ENCODE results near the gene SHOC1. TPM values are rescaled to one million over a fixed set of nuclear protein-coding genes. Genes with fewer than 3 reads are reported as not detected.
A peak's percentile ranks its signal among the peaks of the same experiment; 100 is the strongest.

Gene SHOC1
- total and polyA plus RNA-seq, 2 experiments from 2014 or later, result 0.12 TPM; not detected in 1

DNA sequence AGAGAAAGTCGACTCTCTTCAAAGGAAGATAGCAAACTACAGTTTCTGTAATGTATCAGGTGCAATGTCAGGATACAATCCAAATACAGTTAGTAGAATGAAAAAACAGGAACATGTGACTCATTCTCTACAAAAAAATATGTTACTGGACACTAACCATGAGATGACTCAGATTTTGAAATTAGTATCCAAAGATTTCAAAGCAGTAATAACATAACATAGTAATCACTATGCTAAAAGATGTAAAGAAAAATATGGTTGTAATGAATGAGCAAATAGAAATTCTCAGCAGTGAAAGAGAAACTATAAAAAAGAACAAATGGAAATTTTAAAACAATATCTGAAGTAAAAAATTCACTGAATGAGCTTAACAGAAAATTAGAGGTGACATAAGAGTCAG is 42.3 kb downstream of the SHOC1 start:
- no peak overlapping the region for H3K4me3 ChIP-seq
- H3K9me3 ChIP-seq (ENCODE audit: low read depth), result no peaks in the 10 kb centered on the region
- peak in 1 of 2 donors; percentile 13 for DNase-seq (ENCODE audit: low read depth in 1 of 2, low spot score in 1 of 2)
- H3K36me3 ChIP-seq, result no peaks in the 10 kb centered on the region
- H3K27me3 ChIP-seq, result no peaks in the 10 kb centered on the region
- no peaks in the 10 kb centered on the region for H3K4me1 ChIP-seq (ENCODE audit: low read depth)
- H3K27ac ChIP-seq, result no peak overlapping the region
- TF ChIP-seq, protein P1, sequence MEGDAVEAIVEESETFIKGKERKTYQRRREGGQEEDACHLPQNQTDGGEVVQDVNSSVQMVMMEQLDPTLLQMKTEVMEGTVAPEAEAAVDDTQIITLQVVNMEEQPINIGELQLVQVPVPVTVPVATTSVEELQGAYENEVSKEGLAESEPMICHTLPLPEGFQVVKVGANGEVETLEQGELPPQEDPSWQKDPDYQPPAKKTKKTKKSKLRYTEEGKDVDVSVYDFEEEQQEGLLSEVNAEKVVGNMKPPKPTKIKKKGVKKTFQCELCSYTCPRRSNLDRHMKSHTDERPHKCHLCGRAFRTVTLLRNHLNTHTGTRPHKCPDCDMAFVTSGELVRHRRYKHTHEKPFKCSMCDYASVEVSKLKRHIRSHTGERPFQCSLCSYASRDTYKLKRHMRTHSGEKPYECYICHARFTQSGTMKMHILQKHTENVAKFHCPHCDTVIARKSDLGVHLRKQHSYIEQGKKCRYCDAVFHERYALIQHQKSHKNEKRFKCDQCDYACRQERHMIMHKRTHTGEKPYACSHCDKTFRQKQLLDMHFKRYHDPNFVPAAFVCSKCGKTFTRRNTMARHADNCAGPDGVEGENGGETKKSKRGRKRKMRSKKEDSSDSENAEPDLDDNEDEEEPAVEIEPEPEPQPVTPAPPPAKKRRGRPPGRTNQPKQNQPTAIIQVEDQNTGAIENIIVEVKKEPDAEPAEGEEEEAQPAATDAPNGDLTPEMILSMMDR (IDR thresholded peaks at IDR 0.05; ENCODE audit: low read depth, low read length), result no peak

Other genes starting within 250 kb of the SHOC1 start
- 64.6 and 65.6 TPM in 2 replicates for gene PTGR1, start 195.3 kb downstream of the SHOC1 start, total RNA-seq
- 98.0 and 98.3 TPM in 2 replicates for gene PTGR1, start 195.3 kb downstream of the SHOC1 start, polyA plus RNA-seq
- gene DNAJC25, start 163.6 kb downstream of the SHOC1 start, total RNA-seq, result 6.9 and 7.1 TPM in 2 replicates
- 8.2 and 10.4 TPM in 2 replicates for gene DNAJC25, start 163.6 kb downstream of the SHOC1 start, polyA plus RNA-seq
- gene GNG10, start 133.3 kb downstream of the SHOC1 start, total RNA-seq, result 23.4 and 44.5 TPM in 2 replicates
- 37.7 and 59.9 TPM in 2 replicates for gene GNG10, start 133.3 kb downstream of the SHOC1 start, polyA plus RNA-seq
- gene UGCG, start 101.9 kb upstream of the SHOC1 start, total RNA-seq, result 13.1 and 16.4 TPM in 2 replicates
- 18.1 and 23.6 TPM in 2 replicates for gene UGCG, start 101.9 kb upstream of the SHOC1 start, polyA plus RNA-seq

Measured in cardiac muscle cell (in vitro differentiated cells and primary cell).